Stromal cell of bone marrow (primary cell): ENCODE data around the gene TTL.
A peak's percentile ranks its signal among the peaks of the same experiment; 100 is the strongest.
"Not testable (repeated sequence)": the region's sequence is repeated elsewhere in the genome, so short reads cannot be mapped to it uniquely, and the experiment has no call there.

Experiments
- DNase-seq: peaks from one replicate; pipeline ENCODE4 v3.0.0-alpha.2; 2012; ENCODE audit warnings: low read depth

TTL gene

DNA sequence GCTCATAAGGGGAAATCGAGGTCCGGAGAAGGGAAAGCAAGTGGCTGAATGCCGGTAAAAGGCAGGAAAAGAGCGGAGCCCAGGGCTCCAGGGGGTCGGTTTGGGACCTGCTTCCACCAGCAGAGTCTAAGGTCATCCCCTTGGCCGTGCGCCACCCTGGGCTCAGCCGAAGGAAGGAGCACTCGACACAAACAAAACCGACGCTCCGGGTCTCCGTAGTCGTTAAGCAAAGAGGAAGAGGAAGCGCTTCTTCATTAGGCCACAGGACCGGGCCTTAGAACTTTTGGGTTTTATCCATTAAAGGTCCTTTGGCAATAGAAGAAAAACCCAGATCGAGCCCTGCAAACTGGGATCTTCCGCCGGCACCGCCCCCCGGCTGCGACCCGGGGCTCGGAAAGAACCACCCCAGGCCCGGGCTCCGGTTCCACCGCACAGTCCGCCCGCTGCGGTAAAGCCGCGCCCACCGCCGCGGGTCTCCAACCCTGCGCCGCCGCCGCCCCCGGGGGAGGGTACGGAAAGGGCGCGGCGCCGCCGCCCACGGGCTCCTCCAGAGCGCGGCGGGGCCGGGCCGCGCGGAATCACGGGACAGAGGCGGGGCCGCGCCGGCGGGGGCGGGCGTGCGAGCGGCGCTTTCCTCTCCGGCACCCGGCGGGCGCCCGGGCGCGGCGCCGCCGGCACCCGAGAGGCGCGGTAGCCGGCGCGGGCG lies at the start of gene TTL:
TTL (plus strand) TSS at position 629 of the 706 bp plus-strand sequence. CDS start 189 bp downstream, outside the sequence.
- DNase-seq, result peak; percentile 47

DNA sequence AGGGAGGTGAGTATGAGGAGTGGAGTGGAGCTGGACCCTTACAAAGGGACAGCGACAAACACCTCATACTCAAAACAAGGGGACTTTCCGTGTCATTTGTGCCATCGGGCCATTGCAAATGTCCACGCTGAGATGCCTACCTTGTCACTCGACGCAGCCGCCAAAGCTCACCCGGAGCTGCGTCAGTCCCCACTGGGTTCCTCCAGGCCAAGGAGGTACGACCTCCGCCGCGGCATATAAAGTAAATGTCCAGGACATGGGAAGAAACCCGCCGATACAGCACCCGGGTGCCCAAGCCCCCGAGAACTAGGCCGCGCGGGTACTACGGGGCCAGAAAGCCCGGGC lies 49.6 kb upstream of the TTL start:
- DNase-seq, result not testable (repeated sequence)

DNA sequence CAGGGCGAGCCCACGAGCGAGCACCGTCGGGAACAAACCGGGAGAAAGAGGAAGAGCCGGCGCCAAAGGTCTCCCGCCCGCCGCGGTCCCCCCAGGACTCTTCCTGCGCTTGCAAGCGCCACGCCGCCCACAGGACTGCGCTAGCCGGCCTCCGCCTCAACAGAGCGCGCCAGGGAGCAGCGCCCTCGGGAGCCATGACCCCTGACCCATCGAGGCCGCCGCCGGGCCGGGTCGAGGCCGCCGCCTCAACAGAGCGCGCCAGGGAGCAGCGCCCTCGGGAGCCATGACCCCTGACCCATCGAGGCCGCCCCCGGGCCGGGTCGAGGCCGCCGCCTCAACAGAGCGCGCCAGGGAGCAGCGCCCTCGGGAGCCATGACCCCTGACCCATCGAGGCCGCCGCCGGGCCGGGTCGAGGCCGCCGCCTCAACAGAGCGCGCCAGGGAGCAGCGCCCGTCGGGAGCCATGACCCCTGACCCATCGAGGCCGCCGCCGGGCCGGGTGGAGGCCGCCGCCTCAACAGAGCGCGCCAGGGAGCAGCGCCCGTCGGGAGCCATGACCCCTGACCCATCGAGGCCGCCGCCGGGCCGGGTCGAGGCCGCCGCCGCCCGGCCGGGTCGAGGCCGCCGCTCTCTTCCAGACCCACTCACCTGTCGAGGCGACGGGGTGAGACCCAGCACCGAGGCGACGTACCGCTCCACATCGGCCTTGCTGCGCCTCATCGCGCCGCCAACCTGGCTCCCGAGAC lies 49.0 kb upstream of the TTL start:
- not testable (repeated sequence) for DNase-seq

DNA sequence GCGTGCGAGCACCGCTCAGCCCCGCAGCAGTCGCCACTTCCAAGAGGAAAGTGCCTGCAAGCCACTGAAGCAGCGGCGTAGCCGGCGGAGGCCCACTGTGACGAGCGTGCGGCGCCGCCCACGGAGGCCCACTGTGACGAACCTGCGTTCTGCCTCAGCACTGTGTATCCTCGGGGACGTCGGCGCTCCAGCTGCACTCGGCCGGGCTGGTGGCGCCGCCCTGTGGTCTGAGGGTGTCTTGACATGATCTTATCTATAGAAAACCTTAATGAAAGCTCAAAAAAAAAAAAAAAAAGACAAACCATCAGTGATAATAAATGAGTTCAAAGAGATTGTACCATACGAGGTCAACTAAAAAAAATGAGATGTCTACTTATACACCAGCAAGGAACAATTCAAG lies 48.5 kb upstream of the TTL start, which contains the start of gene RGPD8:
RGPD8 (minus strand) TSS at position 166 of the 400 bp plus-strand sequence. CDS start 192 bp downstream, outside the sequence.
- DNase-seq, result peak; percentile 74

DNA sequence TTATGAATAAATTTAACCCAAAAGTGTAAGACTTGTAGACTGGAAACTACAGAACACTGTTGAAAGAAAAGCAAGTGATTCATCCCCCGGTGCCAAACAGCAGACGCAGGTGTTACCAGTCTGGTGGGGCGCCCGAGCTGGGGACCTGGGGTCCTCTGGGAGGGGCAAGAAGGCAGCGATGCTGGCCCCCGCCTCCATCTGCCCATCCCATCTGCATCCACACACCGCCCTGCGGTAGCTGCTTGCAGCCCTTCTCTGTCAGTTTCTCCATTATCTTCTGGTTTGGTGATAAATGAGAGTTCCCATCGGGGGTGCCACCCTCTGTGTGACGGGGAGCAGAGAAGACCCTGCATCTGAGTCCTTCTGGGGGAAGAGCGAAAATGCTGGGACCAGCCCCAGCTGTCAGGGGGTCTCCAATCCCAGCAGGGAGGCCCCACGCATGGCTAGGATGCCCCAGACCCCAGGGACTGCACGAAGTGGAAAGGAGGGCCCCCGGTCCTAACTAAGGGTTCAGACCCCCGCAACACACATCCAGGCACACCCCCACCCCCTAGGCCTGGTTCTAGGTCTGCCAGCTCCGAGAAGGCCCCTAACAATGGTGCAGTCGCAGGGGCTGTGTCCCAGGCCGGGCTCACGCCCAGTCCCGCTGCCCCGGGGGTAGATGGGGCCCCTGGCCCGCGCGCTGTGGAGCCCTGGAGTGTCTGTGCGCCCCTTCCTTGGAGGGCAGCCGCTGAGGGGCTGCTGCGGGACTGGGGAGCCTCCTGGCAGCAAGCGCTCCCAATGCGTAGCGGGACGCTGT lies 47.8 kb upstream of the TTL start:
- DNase-seq, result no peak

DNA sequence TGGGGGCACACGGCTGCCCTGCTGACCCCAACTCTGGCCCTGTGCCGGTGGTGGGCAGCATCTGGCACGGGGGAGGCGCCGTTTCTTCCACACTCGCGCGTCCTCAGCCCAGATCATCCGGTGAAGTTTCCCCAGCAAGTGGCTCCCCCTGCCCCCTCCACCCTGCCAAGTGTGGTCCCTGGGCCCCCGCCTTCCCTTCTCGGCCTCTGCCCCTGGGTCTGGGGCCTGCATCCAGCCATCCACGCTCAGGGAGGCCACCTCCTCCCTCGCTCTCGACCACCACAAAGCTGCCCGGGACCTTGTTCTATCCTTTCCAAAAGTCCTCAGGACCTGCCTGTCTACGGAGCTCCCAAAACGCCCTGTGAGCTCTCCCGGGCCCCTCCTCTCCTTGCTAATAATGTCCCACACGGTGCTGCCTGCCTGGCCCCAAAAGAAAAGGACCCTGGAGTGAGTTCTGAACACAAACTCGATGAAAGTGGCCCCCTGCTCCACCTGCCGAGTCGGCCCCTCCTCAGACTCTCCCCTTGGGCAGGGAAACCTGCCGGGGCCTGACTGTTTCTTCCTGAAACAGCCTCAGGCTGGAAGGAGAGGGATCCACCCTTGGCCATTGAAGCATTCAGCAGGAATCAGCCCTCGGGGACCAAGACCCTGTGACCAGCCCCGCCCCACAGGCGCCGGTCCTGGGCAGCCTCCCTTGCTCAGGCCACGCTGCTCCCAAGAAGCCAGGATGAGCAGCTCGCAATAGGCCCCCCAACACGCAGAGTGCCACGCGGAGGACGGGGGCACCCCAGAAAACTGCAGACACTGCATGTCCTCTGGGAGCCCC lies 46.9 kb upstream of the TTL start:
- DNase-seq, result not testable (repeated sequence)

DNA sequence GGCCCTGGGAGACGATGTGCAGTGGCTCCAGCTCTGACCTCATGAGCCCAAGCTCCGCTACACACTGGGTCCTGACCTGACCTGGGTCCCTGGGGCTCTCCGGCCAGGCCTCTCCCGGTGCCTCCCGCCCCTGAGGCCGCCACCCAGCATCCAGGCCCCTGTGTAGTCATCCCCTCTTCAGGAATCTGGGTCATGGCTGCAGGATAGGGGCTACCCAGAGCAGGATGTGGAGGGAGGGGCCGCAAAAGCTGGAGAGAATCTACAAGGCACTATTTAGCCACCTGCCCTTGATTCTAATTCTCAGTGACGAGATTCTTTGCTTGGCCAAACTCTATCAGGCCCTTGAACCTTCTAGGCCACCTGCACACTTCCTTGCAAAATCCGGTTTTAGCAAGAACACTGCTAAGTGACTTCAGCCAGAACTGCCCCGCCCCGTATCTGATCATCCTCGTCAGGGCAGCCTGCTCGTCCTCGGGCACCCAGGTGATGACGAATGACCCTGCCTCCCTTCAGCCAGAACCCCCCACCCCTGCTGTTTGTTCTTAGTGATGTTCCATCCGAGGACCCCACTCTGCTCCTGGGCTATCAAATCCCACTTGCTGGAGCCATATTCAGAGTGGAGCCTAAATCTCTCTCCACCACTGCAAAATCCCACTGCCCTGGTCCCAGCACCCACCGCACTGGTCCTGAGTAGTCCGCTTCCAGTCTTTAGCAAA lies 46.1 kb upstream of the TTL start:
- not testable (repeated sequence) for DNase-seq

DNA sequence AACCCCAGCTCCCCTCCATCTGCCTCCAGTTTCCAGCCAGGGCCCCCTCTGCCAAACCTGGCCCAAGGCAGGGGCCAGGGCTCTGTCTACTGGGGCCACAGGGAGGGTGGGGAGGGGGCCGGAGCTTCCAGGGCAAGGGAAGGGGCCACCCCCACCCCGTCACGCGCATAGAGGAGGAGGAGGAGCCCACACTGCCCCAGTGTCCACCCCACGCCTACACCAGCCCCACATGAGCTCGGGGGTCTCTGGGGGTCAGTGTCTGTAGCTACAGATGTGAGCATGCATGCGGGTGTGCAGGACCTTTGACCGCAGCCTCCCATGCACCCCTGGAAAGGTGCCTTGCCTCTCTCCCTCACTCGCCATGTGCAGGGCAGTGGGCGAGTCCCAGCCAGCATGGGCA lies 45.0 kb upstream of the TTL start:
- not testable (repeated sequence) for DNase-seq

DNA sequence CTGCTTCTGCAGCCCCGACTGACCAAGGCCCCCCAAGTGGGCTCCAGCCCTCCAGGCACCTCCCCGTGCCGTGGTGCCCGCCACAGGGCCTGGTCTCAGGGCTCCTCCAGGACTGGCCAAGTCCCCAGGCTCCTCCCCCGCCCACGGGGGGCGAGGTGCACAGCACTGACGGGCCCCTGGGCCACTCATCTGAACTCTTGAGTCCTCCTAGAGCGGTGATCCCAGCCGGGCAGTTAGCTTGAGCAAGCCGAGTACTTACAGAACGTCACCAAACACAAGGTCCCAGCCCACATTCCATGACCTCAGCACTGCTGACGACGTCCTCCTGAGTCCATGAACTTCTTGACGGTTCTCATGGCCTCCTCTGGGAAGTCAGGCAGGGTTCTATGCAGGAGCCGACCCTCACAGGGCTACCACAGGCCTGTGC lies 44.5 kb upstream of the TTL start:
- DNase-seq, result not testable (repeated sequence)

DNA sequence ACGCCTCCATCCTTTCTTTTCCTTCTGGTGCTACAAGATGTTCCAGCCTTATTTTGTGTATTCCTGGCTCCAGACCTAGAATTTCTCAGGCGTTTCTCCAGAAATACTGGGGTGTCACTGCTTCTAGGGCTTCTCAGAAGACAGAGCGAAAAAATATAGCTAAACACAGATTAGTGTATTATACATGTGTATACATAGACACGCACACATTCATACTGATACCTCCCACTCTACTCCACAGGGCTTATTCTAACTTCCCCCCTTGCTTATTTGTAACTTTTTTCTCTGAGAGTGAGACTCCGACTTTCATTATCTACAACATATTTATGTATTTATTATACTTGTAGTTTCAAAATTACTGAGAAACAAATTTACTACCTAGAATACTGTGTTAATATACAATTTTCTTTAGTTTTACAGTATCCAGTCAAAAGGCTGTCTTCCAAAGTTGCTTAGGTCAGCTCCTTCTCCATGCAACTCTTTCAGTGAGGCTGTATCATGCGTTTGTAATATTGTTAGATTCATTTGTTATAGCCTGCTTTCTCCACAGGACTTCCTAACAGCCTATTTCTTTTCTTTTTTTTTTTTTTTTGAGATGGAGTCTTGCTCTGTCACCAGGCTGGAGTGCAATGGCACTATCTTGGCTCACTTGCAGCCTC lies 43.2 kb upstream of the TTL start:
- not testable (repeated sequence) for DNase-seq

DNA sequence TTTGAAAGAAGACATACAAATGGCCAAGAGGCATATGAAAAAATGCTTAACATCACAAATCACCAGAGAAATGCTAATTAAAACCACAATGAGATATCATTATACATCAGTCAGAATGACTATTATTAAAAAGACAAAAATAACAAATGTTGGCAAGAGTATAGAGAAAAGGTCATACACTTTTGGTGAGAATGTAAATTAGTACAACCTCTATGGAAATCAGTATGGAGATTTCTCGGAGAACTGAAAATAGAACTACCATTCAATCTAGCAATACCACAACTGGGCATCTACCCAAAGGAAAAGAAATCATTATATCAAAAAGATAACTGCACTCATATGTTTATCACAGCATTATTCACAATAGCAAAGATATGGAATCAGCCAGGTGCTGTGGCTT lies 37.7 kb upstream of the TTL start:
- not testable (repeated sequence) for DNase-seq

DNA sequence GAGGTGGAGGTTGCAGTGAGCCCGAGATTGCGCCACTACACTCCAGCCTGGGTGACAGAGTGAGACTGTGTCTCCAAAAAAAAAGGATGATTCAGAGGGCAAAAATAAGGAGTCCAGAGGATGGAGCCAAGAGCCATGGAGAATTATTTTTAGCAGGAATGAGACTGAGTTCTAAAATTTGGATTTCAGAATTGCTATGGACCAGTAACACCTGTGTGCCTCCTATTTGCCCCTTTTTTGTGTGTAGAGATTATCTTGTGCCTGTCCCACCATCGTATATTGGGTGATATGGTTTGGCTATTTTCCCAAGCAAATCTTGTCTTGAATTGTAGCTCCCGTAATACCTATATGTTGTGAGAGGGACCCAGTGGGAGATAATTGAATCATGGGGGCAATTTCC lies 32.1 kb upstream of the TTL start:
- DNase-seq, result no peak

DNA sequence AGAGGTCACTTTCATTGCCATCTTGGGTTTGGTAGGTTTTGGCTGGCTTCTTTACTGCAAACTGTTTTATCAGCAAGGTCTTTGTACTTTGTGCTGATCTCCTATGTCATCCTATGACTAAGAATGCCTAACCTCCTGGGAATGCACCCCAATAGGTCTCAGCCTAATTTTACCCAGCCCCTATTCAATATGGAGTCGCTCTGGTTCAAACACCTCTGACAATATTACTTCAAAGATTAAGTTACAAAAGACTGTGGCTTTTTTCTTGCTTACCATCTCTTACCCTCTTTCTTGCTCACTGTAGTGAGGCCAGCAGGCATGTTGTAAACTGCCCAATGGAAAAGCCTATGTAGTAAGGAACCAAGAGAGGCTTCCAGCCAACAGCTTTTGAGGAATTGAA lies 30.6 kb upstream of the TTL start:
- DNase-seq, result no peak

DNA sequence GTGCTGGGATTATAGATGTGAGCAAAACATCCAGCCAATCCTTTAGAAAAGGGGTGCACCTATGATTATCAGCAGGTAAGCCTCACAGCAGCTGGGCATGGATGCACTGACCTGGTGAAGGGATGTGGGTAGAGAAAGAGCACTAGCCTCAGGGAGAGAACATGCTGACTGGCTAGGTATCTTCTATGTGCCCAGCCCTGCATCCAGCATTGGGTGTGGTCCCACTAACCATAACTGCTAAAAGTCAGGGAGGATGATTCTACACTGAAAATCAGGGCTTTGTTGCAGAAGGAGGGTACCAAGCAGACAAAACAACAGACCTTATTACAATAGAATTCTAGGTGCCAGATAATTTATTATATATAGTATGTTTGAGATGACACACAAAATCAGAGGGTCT lies 27.4 kb upstream of the TTL start:
- DNase-seq, result no peak

DNA sequence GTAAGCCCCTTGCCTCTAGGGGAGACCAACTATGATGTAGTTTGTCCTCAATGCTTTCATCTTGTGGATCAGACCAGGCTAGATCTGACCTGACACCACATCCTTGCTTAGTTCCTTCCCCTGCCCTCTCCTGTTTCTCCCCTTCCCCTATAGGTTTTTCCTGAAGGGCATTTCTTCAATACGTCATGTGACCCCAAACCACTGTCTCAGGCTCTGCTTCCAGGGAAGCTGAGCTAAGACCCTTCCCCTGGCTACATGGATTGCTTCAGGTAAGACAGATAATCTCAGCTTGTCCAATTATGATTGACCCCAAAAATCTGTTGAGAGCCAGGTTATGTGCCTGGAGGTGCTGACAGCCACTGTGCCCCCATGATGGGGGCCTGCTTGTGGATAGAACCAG lies 22.6 kb upstream of the TTL start:
- DNase-seq, result no peak

DNA sequence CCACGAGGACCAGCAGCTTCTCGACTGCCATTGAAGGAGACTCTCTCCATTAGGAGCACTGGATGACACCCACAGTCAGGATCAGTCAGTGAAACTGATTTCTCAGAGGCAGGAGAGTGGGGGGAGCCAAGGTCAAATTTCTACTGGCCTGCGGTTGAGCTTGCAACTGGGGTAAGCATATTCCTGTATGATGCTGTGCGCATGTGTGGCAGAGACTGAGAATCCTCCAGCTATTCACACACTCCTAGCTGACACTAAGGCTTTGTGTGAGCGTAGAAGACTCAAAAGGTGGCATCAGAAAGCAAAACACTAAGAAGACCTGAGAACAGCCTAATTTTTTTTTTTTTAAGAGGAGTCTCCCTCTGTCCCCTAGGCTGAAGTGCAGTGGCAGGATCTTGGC lies 19.8 kb upstream of the TTL start:
- no peak for DNase-seq

DNA sequence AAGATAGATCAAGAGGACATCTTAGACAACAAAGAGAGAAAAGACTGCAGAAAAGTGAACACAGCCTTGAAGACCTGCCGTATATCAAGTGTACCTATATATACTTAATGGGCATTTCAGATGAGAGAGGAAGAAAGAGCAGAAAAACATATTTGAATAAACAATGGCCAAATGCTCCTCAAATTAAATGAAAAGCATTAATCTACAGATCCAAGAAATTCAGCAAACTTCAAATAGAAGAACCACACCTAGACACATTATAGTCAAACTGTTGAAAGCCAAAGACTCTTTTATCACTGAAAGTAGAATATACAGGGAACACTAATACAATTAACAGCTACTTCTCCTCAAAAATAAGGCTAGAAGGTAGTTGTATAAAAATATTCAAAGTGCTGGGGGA lies 18.7 kb upstream of the TTL start:
- no peak for DNase-seq

DNA sequence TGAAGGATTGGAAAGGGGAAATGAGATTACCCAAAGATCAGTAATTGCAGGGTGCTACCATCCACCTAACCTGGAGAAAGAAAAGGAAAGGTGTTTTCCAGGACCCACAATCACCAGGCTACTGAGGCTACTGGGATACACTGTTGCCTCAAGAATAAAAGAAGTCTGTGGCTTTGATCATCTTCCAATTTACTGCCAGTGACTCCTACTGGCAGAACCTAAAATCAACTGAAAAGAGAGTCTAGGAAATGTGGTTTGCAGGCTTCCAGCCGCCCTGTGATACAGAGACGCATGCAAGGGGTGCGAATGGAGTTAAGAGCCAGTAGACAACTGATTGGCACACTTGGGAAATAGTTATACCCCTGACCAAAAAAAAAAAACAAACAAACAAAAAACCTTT lies 16.6 kb upstream of the TTL start:
- no peak for DNase-seq

DNA sequence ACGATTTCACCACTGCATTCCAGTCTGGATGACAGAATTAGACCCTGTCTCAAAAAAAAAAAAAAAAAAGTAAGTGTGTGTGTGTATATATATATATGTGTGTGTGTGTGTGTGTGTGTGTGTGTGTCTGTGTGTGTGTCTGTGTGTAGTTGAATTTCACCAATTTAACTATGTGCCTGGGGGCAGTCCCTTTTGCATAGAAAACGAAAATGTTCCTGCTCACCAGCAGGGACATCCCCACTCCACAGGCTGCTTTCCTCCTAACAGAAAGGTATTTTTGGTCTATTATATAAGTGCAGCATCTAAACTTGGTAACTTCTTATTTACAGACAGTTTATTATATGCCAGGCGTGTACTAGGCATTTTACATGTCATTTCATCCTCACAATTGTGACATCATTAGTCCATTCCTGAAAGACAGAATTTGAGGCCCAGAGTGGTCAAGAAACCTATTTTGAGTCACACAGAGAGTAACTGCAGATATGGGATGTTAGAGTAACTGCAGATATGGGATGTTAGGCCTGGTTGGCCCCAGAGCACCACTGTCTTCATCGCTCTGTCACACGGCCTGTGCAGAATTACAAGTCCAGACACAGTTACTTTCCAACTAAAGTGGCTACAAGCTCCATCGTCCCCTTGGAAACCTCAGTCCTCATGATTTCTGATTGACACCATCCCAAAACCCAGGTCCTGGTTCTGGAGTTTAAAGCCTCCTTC lies 9.3 kb upstream of the TTL start:
- no peak for DNase-seq
